ENCODE data around the gene CELF4. TPM values are rescaled to one million over a fixed set of nuclear protein-coding genes. Genes with fewer than 3 reads are reported as not detected.

The CELF4 gene
- total and polyA plus RNA-seq, 2 of the 4 experiments (the other 2 are of a cell fraction) = not detected

- H3K14ac ChIP-seq (replicated peaks; ENCODE audit: low read depth, low read length) = no peak overlapping the region
- no peaks in the 10 kb centered on the region for H3K36me3 ChIP-seq (ENCODE audit: control insufficient read depth, insufficient read depth, low read length)
- H3K9me1 ChIP-seq (ENCODE audit: insufficient read depth, low read length) = no peaks in the 10 kb centered on the region; the same call in 1 of the 2 replicates
- H3K23ac ChIP-seq (ENCODE audit: low read depth, low read length) = no peak overlapping the region
- H2AFZ ChIP-seq (replicated peaks; ENCODE audit: low read length, poor library complexity) = peak overlapping the region; percentile 56
- in situ Hi-C loops (cut with MboI; ENCODE audit: low sequenced_read_pairs) (no loop called here), dilution Hi-C loops (cut with HindIII; ENCODE audit: low sequenced_read_pairs, unreplicated experiment) (no loop called here), intact Hi-C loops (cut with micrococcal nuclease) (no loop called here)
- H2BK20ac ChIP-seq (ENCODE audit: low read depth, low read length) = no peak overlapping the region
- H3K56ac ChIP-seq (ENCODE audit: extremely low read depth, insufficient read depth, low read length) = no peak overlapping the region
- no peak overlapping the region for H2AK9ac ChIP-seq (replicated peaks; ENCODE audit: low read depth, low read length, poor library complexity)
- peaks cover 4% of the 10 kb centered on the region; the same call in 1 of the 2 replicates for H3K4me1 ChIP-seq (ENCODE audit: control insufficient read depth, insufficient read depth, low read length)
- H4K8ac ChIP-seq (ENCODE audit: low read depth in 2 of 2, low read length in 2 of 2) = no peak overlapping the region
- H3K9ac ChIP-seq (ENCODE audit: low read depth, low read length) = no peak overlapping the region
- no peak overlapping the region for H2BK15ac ChIP-seq (ENCODE audit: low read depth, low read length)
- H3K4me3 ChIP-seq (ENCODE audit: insufficient read depth, low read depth, low read length) = no peak overlapping the region
- H3K9me3 ChIP-seq (ENCODE audit: control insufficient read depth, insufficient read depth, low read length) = no peaks in the 10 kb centered on the region
- H4K20me1 ChIP-seq (ENCODE audit: insufficient read depth, low read length) = no peaks in the 10 kb centered on the region
- no peak overlapping the region for H2BK5ac ChIP-seq (ENCODE audit: low read depth, low read length, poor library complexity, severe bottlenecking)
- H3K27ac ChIP-seq (ENCODE audit: insufficient read depth, low read length) = no peak overlapping the region
- peak; percentile 76 for TF ChIP-seq FOS (IDR thresholded peaks at IDR 0.05; ENCODE audit: low read depth, low read length)
- TF ChIP-seq MXI1 (IDR thresholded peaks at IDR 0.05; ENCODE audit: borderline replicate concordance, low read depth, low read length) = peak; percentile 65
- no peak for TF ChIP-seq RCOR1 (IDR thresholded peaks at IDR 0.05; ENCODE audit: insufficient replicate concordance, low read length)
- TF ChIP-seq CEBPB (IDR thresholded peaks at IDR 0.05; ENCODE audit: low read depth, low read length) = peak; percentile 85
- no peak for TF ChIP-seq NFE2L2 (IDR thresholded peaks at IDR 0.05; ENCODE audit: low read depth, low read length)
- no peak for TF ChIP-seq SMC3 (IDR thresholded peaks at IDR 0.05; ENCODE audit: low read depth, low read length)
- TF ChIP-seq ELK1 (IDR thresholded peaks at IDR 0.05; ENCODE audit: borderline replicate concordance, low read depth, low read length) = no peak
- peak; percentile 76 for TF ChIP-seq BHLHE40 (IDR thresholded peaks at IDR 0.05; ENCODE audit: low read depth, low read length)
- no TSS peak for BruUV-seq (replicated peaks)
- ATAC-seq (ENCODE audit: low read depth) (peak; percentile 90), DNase-seq (peak; percentile 93)
- no peak overlapping the region for H4K5ac ChIP-seq (ENCODE audit: low read depth, low read length)
- no peak overlapping the region for H2AK5ac ChIP-seq (ENCODE audit: low read depth, low read length)
- peaks cover 7% of the 10 kb centered on the region; the same call in 1 of the 2 replicates for H3K27me3 ChIP-seq (ENCODE audit: control insufficient read depth, insufficient read depth, low read length)
- no peak overlapping the region for H4K91ac ChIP-seq (ENCODE audit: insufficient read depth, low read depth, low read length)
- H3K4me2 ChIP-seq (ENCODE audit: low read depth, low read length) = no peak overlapping the region; the same call in 1 of the 2 replicates
- CTCF ChIA-PET = no interaction called here
- POLR2A ChIA-PET (ENCODE audit: unreplicated experiment) = no interaction called here
- no peak overlapping the region for H2BK120ac ChIP-seq (ENCODE audit: low read depth, low read length)
- H3K4ac ChIP-seq (ENCODE audit: low read depth, low read length) = no peak overlapping the region
- H3K18ac ChIP-seq (ENCODE audit: low read depth, low read length) = no peak overlapping the region
- no peaks in the 10 kb centered on the region for H3K79me1 ChIP-seq (ENCODE audit: low read depth in 1 of 2, low read length in 2 of 2)
- WGBS, 2 experiments (ENCODE audit: extremely low coverage in 2 of 2, insufficient read length in 1 of 2) = 25% methylated on average over 8 of the region's 10 CpGs; no CpG with 5 or more reads in 1 of the 2 experiments
Measured at GRCh38 chr18:37299471-37300304, 265.9 kb downstream of the CELF4 start.
